ENCODE results near the gene PDXK. TPM values are rescaled to one million over a fixed set of nuclear protein-coding genes. Genes with fewer than 3 reads are reported as not detected.

The PDXK gene
- total and polyA plus RNA-seq, 2 donors (not counting 3 experiments of a cell fraction or from before 2014, with no cell fraction given), result 44.2 to 59.1 TPM

- Histone ChIP-seq H3K27me3 (ENCODE audit: control insufficient read depth in 2 of 2, insufficient read depth in 2 of 2, low read length in 2 of 2) (no peaks in the 10 kb centered on the region), H3K36me3 (ENCODE audit: control insufficient read depth in 2 of 2, extremely low read depth in 1 of 2, insufficient read depth in 2 of 2, low read length in 2 of 2) (peaks cover 9 to 23% of the 10 kb centered on the region in 2 experiments), H4K20me1 (replicated peaks; ENCODE audit: control insufficient read depth, extremely low read depth, insufficient read depth, low read length) (no peaks in the 10 kb centered on the region), H3K79me2 (ENCODE audit: control insufficient read depth, insufficient read depth, low read length) (peaks cover 51% of the 10 kb centered on the region), H2AFZ (ENCODE audit: low read depth, low read length) (no peak overlapping the region), H3K4me2 (ENCODE audit: insufficient read depth, low read length) (no peak overlapping the region), H3K4me3 (replicated peaks in 1 of 3; ENCODE audit: insufficient read depth in 1 of 3, low read depth in 1 of 3, low read length in 3 of 3) (no peak overlapping the region), H3K9ac (replicated peaks; ENCODE audit: extremely low read depth, insufficient read depth, low read length) (no peak overlapping the region), H3K9me3 (replicated peaks; ENCODE audit: control insufficient read depth, insufficient read depth, low read length) (no peaks in the 10 kb centered on the region), H3K4me1 (ENCODE audit: control insufficient read depth, extremely low read depth, insufficient read depth, low read length) (no peaks in the 10 kb centered on the region), H3K9me1 (replicated peaks; ENCODE audit: control insufficient read depth, extremely low read depth, insufficient read depth, low read length) (no peaks in the 10 kb centered on the region), H3K27ac (ENCODE audit: insufficient read depth, low read depth, low read length) (no peak overlapping the region)
- ChIA-PET CTCF (no interaction called here), POLR2A (no interaction called here)
- no peak for FAIRE-seq
- DNase-seq (ENCODE audit: low read depth, low spot score), result no peak
- intact Hi-C loops (cut with micrococcal nuclease) (loop anchor here (10.0 kb wide), 1 partner anchor 105 kb away; the partner anchor contains the start of gene CSTB), dilution Hi-C loops (cut with MboI; ENCODE audit: extremely low pct_ligation_motif_present, low sequenced_read_pairs) (no loop called here)
- TF ChIP-seq FOS (IDR thresholded peaks at IDR 0.05; ENCODE audit: borderline replicate concordance, insufficient read depth, low read length) (no peak), GATA2 (IDR thresholded peaks at IDR 0.05; ENCODE audit: insufficient read depth, insufficient read length, low read depth, low read length) (no peak), POLR2A (IDR thresholded peaks at IDR 0.05; ENCODE audit: low read depth, low read length) (no peak), MYC (IDR thresholded peaks at IDR 0.05; ENCODE audit: low read depth, low read length) (no peak), JUN (IDR thresholded peaks at IDR 0.05; ENCODE audit: borderline replicate concordance, insufficient read depth, insufficient read length, low read depth) (no peak), EZH2 (IDR thresholded peaks at IDR 0.05; ENCODE audit: borderline replicate concordance, low read depth, low read length, severe bottlenecking) (no peak), CTCF (IDR thresholded peaks at IDR 0.05; ENCODE audit: extremely low read depth in 1 of 2, insufficient read depth in 1 of 2, low read depth in 1 of 2, low read length in 2 of 2) (no peak), MAX (IDR thresholded peaks at IDR 0.05; ENCODE audit: insufficient read depth, insufficient read length) (no peak), POLR2AphosphoS5 (IDR thresholded peaks at IDR 0.05; ENCODE audit: insufficient read depth, low read depth, low read length) (no peak)
- no TSS peak for BruUV-seq (replicated peaks)
Measured at GRCh38 chr21:43669828-43670605, 48.9 kb upstream of the PDXK start.

Measured in endothelial cell of umbilical vein (primary cell).